H1 (cell line): ENCODE data around the gene ETS1. TPM values are rescaled to one million over a fixed set of nuclear protein-coding genes. Genes with fewer than 3 reads are reported as not detected.

ENCODE experiments used
- CTCF ChIA-PET: fragments of 300-600 bp; sonication (Branson Sonifier 250); formaldehyde crosslinking; loops from one replicate; lab custom pipeline; 2021; ENCODE audit not compliant: partially characterized antibody; lab: Charles Lee
- POLR2A ChIA-PET: fragments of 300-600 bp; sonication (Branson Sonifier 250); formaldehyde crosslinking; loops from one replicate; lab custom pipeline; 2021; ENCODE audit warnings: inconsistent platforms; ENCODE audit not compliant: partially characterized antibody; lab: Charles Lee
- DNase-seq, 2 experiments: peaks; one replicate each; pipeline versions ENCODE4 v3.0.0 to v3.0.0-alpha.2; 2010 to 2022; ENCODE audit warnings: low spot score in 2 of 2, low read depth in 1 of 2, mixed read lengths in 1 of 2
- FAIRE-seq: peaks from 2 replicates; lab custom pipeline; 2011; peaks lifted over from hg19 to GRCh38; lab: Jason Lieb, UNC
- H2AFZ ChIP-seq: 2 replicates; pipeline ENCODE4 v1.8.1; 2012; ENCODE audit warnings: low read length, inconsistent platforms
- H2AK5ac ChIP-seq: 2 replicates; pipeline ENCODE4 v1.6.1; 2013; ENCODE audit warnings: low read depth, low read length
- H2BK120ac ChIP-seq: replicated peaks from 2 replicates; pipeline ENCODE3; 2013; ENCODE audit warnings: low read depth, low read length, inconsistent platforms
- H2BK12ac ChIP-seq: 2 replicates; pipeline ENCODE4 v1.6.1; 2013; ENCODE audit warnings: low read depth, low read length
- H2BK15ac ChIP-seq: 2 replicates; pipeline ENCODE4 v1.6.1; 2013; ENCODE audit warnings: low read length
- H2BK20ac ChIP-seq: 2 replicates; pipeline ENCODE4 v1.6.1; 2013; ENCODE audit warnings: low read length
- H2BK5ac ChIP-seq: 2 replicates; pipeline ENCODE4 v1.6.1; 2013; ENCODE audit warnings: low read depth, low read length
- H3K14ac ChIP-seq: 2 replicates; pipeline ENCODE4 v1.6.1; 2013; ENCODE audit warnings: inconsistent platforms; ENCODE audit not compliant: insufficient read length
- H3K18ac ChIP-seq: 2 replicates; pipeline ENCODE4 v1.6.1; 2013; ENCODE audit warnings: low read length; ENCODE audit errors: extremely low read depth
- H3K23ac ChIP-seq: 2 replicates; pipeline ENCODE4 v1.6.1; 2013; ENCODE audit warnings: inconsistent platforms; ENCODE audit not compliant: insufficient read length
- H3K23me2 ChIP-seq: 2 replicates; pipeline ENCODE4 v1.6.1; 2013; ENCODE audit warnings: low read depth, low read length
- H3K27ac ChIP-seq: 2 replicates; pipeline ENCODE4 v1.6.1; 2011; ENCODE audit warnings: low read depth, low read length, inconsistent platforms
- H3K27me3 ChIP-seq, 4 experiments: replicated peaks in 1 of 4; 1 replicate in 1 of 4; 2 replicates in 3 of 4; pipeline versions ENCODE4 v1.6.1 to v1.8.1; 2011 to 2013; ENCODE audit warnings: low read length in 3 of 4, mild to moderate bottlenecking in 3 of 4, inconsistent platforms in 2 of 4, mixed read lengths in 2 of 4, moderate library complexity in 1 of 4; ENCODE audit not compliant: control insufficient read depth in 3 of 4, insufficient read depth in 3 of 4; ENCODE audit errors: extremely low read depth in 1 of 4
- H3K36me3 ChIP-seq, 4 experiments: 2 replicates each; pipeline versions ENCODE4 v1.6.1 to v1.8.1; 2011 to 2013; ENCODE audit warnings: mild to moderate bottlenecking in 4 of 4, low read length in 3 of 4, moderate library complexity in 2 of 4, control low read depth in 1 of 4, inconsistent platforms in 1 of 4; ENCODE audit not compliant: insufficient read depth in 4 of 4, control insufficient read depth in 2 of 4
- H3K4ac ChIP-seq: replicated peaks from 2 replicates; pipeline ENCODE3; 2013; ENCODE audit warnings: low read length, low read depth, mixed read lengths, inconsistent platforms; ENCODE audit not compliant: insufficient read length
- H3K4me1 ChIP-seq, 4 experiments: replicated peaks in 1 of 4; 1 replicate in 1 of 4; 2 replicates in 3 of 4; pipeline versions ENCODE4 v1.6.1 to v1.8.1; 2011 to 2013; ENCODE audit warnings: low read length in 3 of 4, inconsistent platforms in 2 of 4, mixed read lengths in 1 of 4; ENCODE audit not compliant: insufficient read depth in 4 of 4, control insufficient read depth in 3 of 4
- H3K4me2 ChIP-seq, 2 experiments: 2 replicates each; pipeline versions ENCODE4 v1.6.1 to v1.8.1; 2011 to 2013; ENCODE audit warnings: low read depth in 2 of 2, low read length in 2 of 2, control low read depth in 1 of 2, inconsistent platforms in 1 of 2, mild to moderate bottlenecking in 1 of 2; ENCODE audit not compliant: insufficient read depth in 1 of 2
- H3K4me3 ChIP-seq, 4 experiments: fragments of 200-600, 300-600 bp in 1 of 4; sonication (generic), shearing (Covaris generic), sonication (Bioruptor Twin) in 1 of 4; 2 replicates each; pipeline versions ENCODE4 v1.5.1 to v1.8.1; 2011 to 2016; ENCODE audit warnings: low read length in 4 of 4, low read depth in 3 of 4, control low read depth in 2 of 4, inconsistent platforms in 2 of 4, mild to moderate bottlenecking in 2 of 4, mixed read lengths in 1 of 4, moderate library complexity in 1 of 4; ENCODE audit not compliant: insufficient read depth in 2 of 4; ENCODE audit errors: extremely low read depth in 1 of 4
- H3K56ac ChIP-seq: replicated peaks from 2 replicates; pipeline ENCODE3; 2013; ENCODE audit warnings: low read depth, mild to moderate bottlenecking, mixed read lengths, low read length, inconsistent platforms; ENCODE audit not compliant: insufficient read length
- H3K79me1 ChIP-seq: 2 replicates; pipeline ENCODE4 v1.6.1; 2013; ENCODE audit warnings: low read depth, low read length, control low read depth
- H3K79me2 ChIP-seq, 2 experiments: 2 replicates each; pipeline versions ENCODE4 v1.6.1 to v1.8.1; 2012 to 2013; ENCODE audit warnings: low read length in 2 of 2, mild to moderate bottlenecking in 2 of 2, inconsistent platforms in 1 of 2; ENCODE audit not compliant: insufficient read depth in 2 of 2, control insufficient read depth in 1 of 2
- H3K9ac ChIP-seq, 4 experiments: replicated peaks in 1 of 4; 1 replicate in 1 of 4; 2 replicates in 3 of 4; pipeline versions ENCODE4 v1.6.1 to v1.8.1; 2011 to 2013; ENCODE audit warnings: low read depth in 3 of 4, low read length in 3 of 4, control low read depth in 2 of 4, mild to moderate bottlenecking in 2 of 4, moderate library complexity in 2 of 4, inconsistent platforms in 1 of 4; ENCODE audit errors: extremely low read depth in 1 of 4
- H3K9me3 ChIP-seq, 2 experiments: 2 replicates each; pipeline versions ENCODE4 v1.6.1 to v1.8.1; 2012 to 2013; ENCODE audit warnings: mild to moderate bottlenecking in 2 of 2, moderate library complexity in 2 of 2, control low read depth in 1 of 2, inconsistent platforms in 1 of 2, low read depth in 1 of 2, low read length in 1 of 2, mixed read lengths in 1 of 2; ENCODE audit not compliant: insufficient read depth in 2 of 2
- H4K20me1 ChIP-seq, 2 experiments: replicated peaks in 1 of 2; 2 replicates each; pipeline versions ENCODE3 to v1.8.1; 2011 to 2013; ENCODE audit warnings: inconsistent platforms in 2 of 2, low read length in 2 of 2, mild to moderate bottlenecking in 1 of 2; ENCODE audit not compliant: insufficient read depth in 2 of 2, control insufficient read depth in 1 of 2
- H4K5ac ChIP-seq: 2 replicates; pipeline ENCODE4 v1.6.1; 2013; ENCODE audit warnings: low read length, low read depth, mixed read lengths, inconsistent platforms; ENCODE audit not compliant: insufficient read length
- H4K8ac ChIP-seq: 2 replicates; pipeline ENCODE4 v1.8.0; 2013; ENCODE audit warnings: mild to moderate bottlenecking, moderate library complexity, low read length, inconsistent platforms; ENCODE audit not compliant: insufficient read depth; ENCODE audit errors: extremely low read depth
- H4K91ac ChIP-seq: replicated peaks from 2 replicates; pipeline ENCODE3; 2013; ENCODE audit warnings: low read length, mixed read lengths, inconsistent platforms; ENCODE audit not compliant: insufficient read length
- CHD2 ChIP-seq: IDR thresholded peaks from 2 replicates; pipeline ENCODE4 v1.6.1; 2012; ENCODE audit warnings: low read length, improper control_type of control experiment
- RXRA ChIP-seq: IDR thresholded peaks from 2 replicates; pipeline ENCODE4 v1.6.1; 2011; ENCODE audit warnings: low read depth, mild to moderate bottlenecking, low read length, moderate library complexity; ENCODE audit not compliant: insufficient read depth
- SP4 ChIP-seq: IDR thresholded peaks from 2 replicates; pipeline ENCODE4 v1.6.1; 2012; ENCODE audit warnings: low read length, inconsistent platforms
- TBP ChIP-seq: IDR thresholded peaks from 2 replicates; pipeline ENCODE4 v1.6.1; 2011; ENCODE audit warnings: low read depth, low read length, improper control_type of control experiment
- WGBS, 2 experiments: shearing (Covaris generic) in 1 of 2; methylation state at CpG; one replicate each; pipeline versions ENCODE4 v1.1.6 to v1.1.7; 2013 to 2015; ENCODE audit warnings: low lambda C conversion rate in 2 of 2, mixed read lengths in 2 of 2, inconsistent platforms in 1 of 2, low coverage in 1 of 2, missing lambda C conversion rate in 1 of 2; ENCODE audit not compliant: insufficient replicate concordance in 2 of 2, insufficient coverage in 1 of 2, insufficient read length in 1 of 2; ENCODE audit errors: extremely low coverage in 1 of 2, missing lambda C conversion rate in 1 of 2; 5-methylcytosine and 5-hydroxymethylcytosine counted together
- polyA plus RNA-seq, 7 experiments: library from polyadenylated mRNA; depleted of rRNA in 3 of 7; stranded (reverse) in 5 of 7; unstranded in 2 of 7; fragments of >200 nt in 5 of 7; fragments of 200-250 nt in 2 of 7; gene quantifications; 1 replicate in 5 of 7; 2 replicates in 1 of 7; 4 replicates in 1 of 7; pipeline versions ENCODE4 v1.2.1 to v1.2.3, GENCODE V29; 2011 to 2013; ENCODE audit warnings: missing spikeins in 2 of 7, mixed read lengths in 2 of 7
- total RNA-seq: library from RNA; stranded (reverse); fragmentation: NEBNext Ultra II Directional; extraction: Animal tissue kit (Norgen Biotek cat#: 25700); gene quantifications from 2 replicates; pipeline ENCODE4 v1.2.1, GENCODE V29; 2021

The ETS1 gene
- total and polyA plus RNA-seq, 2 of the 8 experiments (the other 6 are each of a cell fraction or from before 2014, with no cell fraction given), result 10.0 to 35.3 TPM

GRCh38 chr11:128588093-128588492 lies 735 bp upstream of the ETS1 start:
- no peak overlapping the region for H3K18ac ChIP-seq
- H3K9me3 ChIP-seq, result no peaks in the 10 kb centered on the region
- H4K20me1 ChIP-seq, result no peaks in the 10 kb centered on the region
- no peak overlapping the region for H4K91ac ChIP-seq
- no peak overlapping the region for H2AK5ac ChIP-seq
- ChIA-PET CTCF (interaction anchor here (1.1 to 1.6 kb wide), 5 partner anchors 31 to 228 kb away, joined by 3 to 6 read pairs (median 4); no protein-coding TSS in a partner anchor), POLR2A (interaction anchor here (0.9 to 2.2 kb wide), 5 partner anchors 11 to 42 kb away, joined by 3 to 10 read pairs (median 3); no protein-coding TSS in a partner anchor)
- H3K23ac ChIP-seq, result no peak overlapping the region
- no peak overlapping the region for H4K5ac ChIP-seq
- H3K4me2 ChIP-seq, result peak overlapping the region in 1 of 2 experiments; percentile 72; a peak in 1 of 4 replicates
- H2BK12ac ChIP-seq, result no peak overlapping the region
- no peak overlapping the region for H2BK5ac ChIP-seq
- no peak overlapping the region for H3K14ac ChIP-seq
- H3K79me2 ChIP-seq, result peaks cover 0 to 28% of the 10 kb centered on the region in 2 experiments; a peak in 3 of 4 replicates
- FAIRE-seq (no peak), DNase-seq (no peak)
- H3K9ac ChIP-seq, result no peak overlapping the region
- no peak overlapping the region for H2BK120ac ChIP-seq
- H3K79me1 ChIP-seq, result no peaks in the 10 kb centered on the region
- 95% methylated on average over 1 of the region's 1 CpG; no CpG with 5 or more reads in 1 of the 2 experiments for WGBS, 2 experiments
- no peak overlapping the region for H3K4ac ChIP-seq
- H3K56ac ChIP-seq, result no peak overlapping the region
- H4K8ac ChIP-seq, result no peak overlapping the region
- no peak overlapping the region for H3K4me3 ChIP-seq
- H2BK15ac ChIP-seq, result no peak overlapping the region
- no peak overlapping the region for H2AFZ ChIP-seq
- no peaks in the 10 kb centered on the region; a peak in 1 of 7 replicates for H3K27me3 ChIP-seq
- H3K36me3 ChIP-seq, result no peaks in the 10 kb centered on the region
- H3K27ac ChIP-seq, result no peak overlapping the region
- H3K23me2 ChIP-seq, result peaks cover 2% of the 10 kb centered on the region; the same call in 1 of the 2 replicates
- no peak overlapping the region for H2BK20ac ChIP-seq
- H3K4me1 ChIP-seq, result peaks cover 1 to 25% (median 15%) of the 10 kb centered on the region in 4 experiments; a peak in 6 of 7 replicates
- no peak for TF ChIP-seq TBP
- TF ChIP-seq RXRA, result no peak
- no peak for TF ChIP-seq CHD2
- TF ChIP-seq SP4, result no peak
